ENCODE data around the gene HPS6.

HPS6 gene

GRCh38 chr10:102113956-102114857, 49.1 kb downstream of the HPS6 start:
- ATAC-seq, result peak; percentile 5
- no peak for TF ChIP-seq ZFP30 (CRISPR knock-in tag; IDR thresholded peaks at IDR 0.05)
- no peak for TF ChIP-seq ZNF565 (CRISPR knock-in tag; conservative IDR thresholded peaks at IDR 0.05; ENCODE audit: low read depth)
- TF ChIP-seq OSR1 (CRISPR knock-in tag; IDR thresholded peaks at IDR 0.05), result no peak
- TF ChIP-seq RARB (CRISPR knock-in tag; IDR thresholded peaks at IDR 0.05), result no peak
- no peak for TF ChIP-seq TSHZ2 (CRISPR knock-in tag; IDR thresholded peaks at IDR 0.05)
- no peak for TF ChIP-seq CSRNP3 (CRISPR knock-in tag; IDR thresholded peaks at IDR 0.05)

- TF ChIP-seq PATZ1 (CRISPR knock-in tag; IDR thresholded peaks at IDR 0.05; ENCODE audit: borderline replicate concordance) (peak; percentile 77; the same call in 1 of the 2 replicates), ARNTL (CRISPR knock-in tag; IDR thresholded peaks at IDR 0.05; ENCODE audit: borderline replicate concordance, low read depth) (no peak), ESRRG (CRISPR knock-in tag; IDR thresholded peaks at IDR 0.05) (no peak)
- ATAC-seq, result peak; percentile 77
Observed at GRCh38 chr10:102114861-102115618, 49.9 kb downstream of the HPS6 start.

GRCh38 chr10:102115775-102116174, 50.6 kb downstream of the HPS6 start:
- ATAC-seq, result no peak
- TF ChIP-seq OSR1 (CRISPR knock-in tag; IDR thresholded peaks at IDR 0.05) (no peak), ISL1 (CRISPR knock-in tag; IDR thresholded peaks at IDR 0.05) (no peak), PATZ1 (CRISPR knock-in tag; IDR thresholded peaks at IDR 0.05; ENCODE audit: borderline replicate concordance) (no peak), ESRRG (CRISPR knock-in tag; IDR thresholded peaks at IDR 0.05) (no peak), ZNF8 (CRISPR knock-in tag; IDR thresholded peaks at IDR 0.05) (no peak), ZNF70 (CRISPR knock-in tag; IDR thresholded peaks at IDR 0.05) (no peak), GLIS3 (CRISPR knock-in tag; IDR thresholded peaks at IDR 0.05) (no peak)

- no peak for ATAC-seq
- TF ChIP-seq OSR1 (CRISPR knock-in tag; IDR thresholded peaks at IDR 0.05), result no peak
- no peak for TF ChIP-seq SNAI2 (CRISPR knock-in tag; IDR thresholded peaks at IDR 0.05)
- no peak for TF ChIP-seq ZC3H10 (CRISPR knock-in tag; IDR thresholded peaks at IDR 0.05)
- TF ChIP-seq TCF4 (CRISPR knock-in tag; IDR thresholded peaks at IDR 0.05; ENCODE audit: borderline replicate concordance), result no peak
- TF ChIP-seq ISL1 (CRISPR knock-in tag; IDR thresholded peaks at IDR 0.05), result no peak
- no peak for TF ChIP-seq POU6F1 (CRISPR knock-in tag; IDR thresholded peaks at IDR 0.05; ENCODE audit: borderline replicate concordance, low read depth)
Observed at GRCh38 chr10:102116656-102117055, 51.5 kb downstream of the HPS6 start.

All from SK-N-SH treated with all-trans-retinoic acid at 6 μM for 48 hours (cell line).